GM12878 (cell line): ENCODE measurements around the gene MOGAT2. TPM values are rescaled to one million over a fixed set of nuclear protein-coding genes. Genes with fewer than 3 reads are reported as not detected.

Experiments
- ATAC-seq: fragments of 200-7000 bp; cut with Tn5 transposase; 3 replicates; pipeline ENCODE4 v1.9.1; 2020; ENCODE audit warnings: mild to moderate bottlenecking, moderate library complexity
- BruUV-seq: library from RNA; stranded (reverse); fragments of 400-500 nt; replicated peaks from 2 replicates; lab custom pipeline; 2021; lab: Mats Ljungman, UMichigan
- CTCF ChIA-PET: fragments of 300-600 bp; sonication (Branson Sonifier 250); formaldehyde crosslinking; extraction: SDS; loops from one replicate; lab custom pipeline; 2021; ENCODE audit warnings: inconsistent platforms; lab: Yijun Ruan, JAX
- POLR2A ChIA-PET: fragments of 350-600 bp; formaldehyde crosslinking; extraction: SDS; loops from one replicate; lab custom pipeline; 2021; ENCODE audit warnings: inconsistent platforms; lab: Charles Lee
- RAD21 ChIA-PET: fragments of 300-600 bp; sonication (Branson Sonifier 250); formaldehyde crosslinking; loops from one replicate; lab custom pipeline; 2023; ENCODE audit warnings: antibody characterized with exemption; ENCODE audit not compliant: unreplicated experiment; lab: Charles Lee
- SMC1A ChIA-PET: fragments of 300-600 bp; sonication (Branson Sonifier 250); formaldehyde crosslinking; loops from one replicate; lab custom pipeline; 2023; ENCODE audit not compliant: unreplicated experiment, uncharacterized antibody; lab: Charles Lee
- DNase-seq: peaks from one replicate; pipeline ENCODE4 v3.0.0-alpha.2; 2011; ENCODE audit warnings: low read depth, low spot score
- FAIRE-seq: peaks from 3 replicates; lab custom pipeline; 2011; peaks lifted over from hg19 to GRCh38; lab: Jason Lieb, UNC
- H2AFZ ChIP-seq: 2 replicates; pipeline ENCODE4 v1.6.0; 2011; ENCODE audit warnings: low read depth, low read length, control low read depth; ENCODE audit not compliant: control insufficient read depth
- H3K27ac ChIP-seq: 2 replicates; pipeline ENCODE4 v1.5.1; 2011; ENCODE audit warnings: control low read depth; ENCODE audit not compliant: control insufficient read depth, insufficient read depth
- H3K27me3 ChIP-seq, 2 experiments: replicated peaks in 1 of 2; 2 replicates each; pipeline versions ENCODE4 v1.6.0 to v1.6.1; 2011; ENCODE audit warnings: low read length in 1 of 2; ENCODE audit not compliant: control insufficient read depth in 2 of 2, insufficient read depth in 2 of 2
- H3K36me3 ChIP-seq, 2 experiments: 2 replicates each; pipeline ENCODE4 v1.5.1; 2011; ENCODE audit warnings: low read length in 1 of 2; ENCODE audit not compliant: control insufficient read depth in 2 of 2, insufficient read depth in 2 of 2
- H3K4me1 ChIP-seq: 2 replicates; pipeline ENCODE4 v1.6.1; 2011; ENCODE audit warnings: mild to moderate bottlenecking, low read length, moderate library complexity, mixed read lengths; ENCODE audit not compliant: control insufficient read depth, insufficient read depth
- H3K4me2 ChIP-seq: 2 replicates; pipeline ENCODE4 v1.6.0; 2011; ENCODE audit warnings: control low read depth; ENCODE audit not compliant: control insufficient read depth, insufficient read depth
- H3K4me3 ChIP-seq: fragments of 200-600 bp; sonication (generic); 2 replicates; pipeline ENCODE4 v1.5.1; 2016
- H3K79me2 ChIP-seq: 2 replicates; pipeline ENCODE4 v1.6.0; 2011; ENCODE audit warnings: low read length; ENCODE audit not compliant: control insufficient read depth, insufficient read depth
- H3K9ac ChIP-seq: 2 replicates; pipeline ENCODE4 v1.8.0; 2011; ENCODE audit warnings: low read length, control low read depth, mixed read lengths; ENCODE audit not compliant: control insufficient read depth, insufficient read depth
- H3K9me3 ChIP-seq: replicated peaks from 3 replicates; pipeline ENCODE4 v1.5.1; 2011; ENCODE audit warnings: mild to moderate bottlenecking, low read length; ENCODE audit not compliant: control insufficient read depth, insufficient read depth
- H4K20me1 ChIP-seq: 2 replicates; pipeline ENCODE4 v1.6.0; 2011; ENCODE audit not compliant: control insufficient read depth, insufficient read depth
- CTCF ChIP-seq, 3 experiments: IDR thresholded peaks in 2 of 3; conservative IDR thresholded peaks in 1 of 3; 2 replicates each; pipeline ENCODE4 v1.5.1; 2011; ENCODE audit warnings: low read depth in 3 of 3, low read length in 3 of 3, mild to moderate bottlenecking in 3 of 3, control low read depth in 2 of 3, moderate library complexity in 2 of 3, inconsistent platforms in 1 of 3, mixed read lengths in 1 of 3; ENCODE audit not compliant: control insufficient read depth in 2 of 3, insufficient read depth in 1 of 3; ENCODE audit errors: extremely low read depth in 1 of 3
- FOXM1 ChIP-seq: IDR thresholded peaks from 2 replicates; pipeline ENCODE4 v1.6.1; 2012; ENCODE audit warnings: low read depth, mild to moderate bottlenecking, inconsistent platforms, low read length, moderate library complexity
- HCFC1 ChIP-seq: fragments of 150-350 bp; IDR thresholded peaks from 2 replicates; pipeline ENCODE4 v1.6.1; 2014; ENCODE audit warnings: low read length
- IKZF1 ChIP-seq: fragments of 450-650 bp; conservative IDR thresholded peaks from 2 replicates; pipeline ENCODE4 v1.6.1; 2017; ENCODE audit warnings: antibody characterized with exemption, mild to moderate bottlenecking
- KLF5 ChIP-seq: fragments of 450-650 bp; IDR thresholded peaks from 2 replicates; pipeline ENCODE4 v1.6.1; 2014; ENCODE audit warnings: mild to moderate bottlenecking; ENCODE audit not compliant: partially characterized antibody
- MYC ChIP-seq: IDR thresholded peaks from 2 replicates; pipeline ENCODE4 v1.6.1; 2011; ENCODE audit warnings: mild to moderate bottlenecking, low read length, moderate library complexity, inconsistent platforms; ENCODE audit not compliant: insufficient read depth, insufficient replicate concordance, insufficient read length, severe bottlenecking
- TARDBP ChIP-seq: IDR thresholded peaks from 2 replicates; pipeline ENCODE4 v1.6.1; 2016; ENCODE audit warnings: borderline replicate concordance
- WGBS: methylation state at CpG from one replicate; pipeline ENCODE4 v1.1.6; 2016; ENCODE audit warnings: low lambda C conversion rate; ENCODE audit not compliant: insufficient replicate concordance, insufficient coverage; ENCODE audit errors: missing lambda C conversion rate; 5-methylcytosine and 5-hydroxymethylcytosine counted together
- in situ Hi-C: fragments of 300-500 bp; cut with MboI; formaldehyde crosslinking; loops from 9 replicates; pipeline ENCODE4 v1.14.3; 2018; ENCODE audit warnings: mixed read lengths
- intact Hi-C: fragments of 100-400 bp; cut with micrococcal nuclease; formaldehyde crosslinking; loops from one replicate; pipeline ENCODE4 v1.14.2; 2022; ENCODE audit not compliant: unreplicated experiment
- polyA plus RNA-seq, 11 experiments: library from polyadenylated mRNA; depleted of rRNA in 4 of 11; unstranded in 6 of 11; stranded (reverse) in 5 of 11; fragments of >200 nt; fragmentation: Nextera tagmentation in 4 of 11; fragmentation: Illumina TruSeq in 1 of 11; extraction: Ambion mirVana in 4 of 11; extraction: Trizol in 1 of 11; gene quantifications; 1 replicate in 1 of 11; 2 replicates in 10 of 11; pipeline versions ENCODE4 v1.2.1 to v1.2.3, GENCODE V29; 2011 to 2016; ENCODE audit warnings: inconsistent platforms in 2 of 11, missing spikeins in 2 of 11, low read depth in 1 of 11
- total RNA-seq, 4 experiments: library from RNA; depleted of rRNA in 3 of 4; stranded (reverse); fragments of >200 nt in 3 of 4; fragmentation: Illumina TruSeq in 1 of 4; extraction: Trizol in 1 of 4; gene quantifications; 2 replicates each; pipeline versions ENCODE4 v1.2.1 to v1.2.3, GENCODE V29; 2013 to 2021

MOGAT2 gene
- total and polyA plus RNA-seq, 10 of the 15 experiments (the other 5 are each of a cell fraction or from before 2014, with no cell fraction given) = 0.15 to 0.45 (median 0.22) TPM; not detected in 1

- no peak for TF ChIP-seq IKZF1
- TF ChIP-seq FOXM1 = no peak
- TF ChIP-seq MYC = no peak
- TF ChIP-seq KLF5 = no peak
- TF ChIP-seq CTCF (IDR thresholded peaks at IDR 0.05 in 2 of 3, conservative IDR thresholded peaks at IDR 0.05 in 1 of 3; ENCODE audit: control insufficient read depth in 2 of 3, extremely low read depth in 1 of 3, insufficient read depth in 1 of 3, low read depth in 3 of 3, low read length in 3 of 3) = no peak
Measured at GRCh38 chr11:75677909-75678308, 39.7 kb upstream of the MOGAT2 start (continued).

GRCh38 chr11:75678620-75679259, 38.9 kb upstream of the MOGAT2 start:
- no peak for DNase-seq
- no peaks in the 10 kb centered on the region for H3K79me2 ChIP-seq
- BruUV-seq = no TSS peak
- ChIA-PET CTCF (interaction anchor here (1.4 to 2.2 kb wide), 2 partner anchors 27 to 81 kb away, joined by 3 to 7 read pairs; no protein-coding TSS in a partner anchor), POLR2A (no interaction called here), RAD21 (no interaction called here), SMC1A (interaction anchor here (0.8 to 1.5 kb wide), 4 partner anchors 8 to 35 kb away, joined by 3 read pairs; no protein-coding TSS in a partner anchor)
- H3K9me3 ChIP-seq = no peaks in the 10 kb centered on the region; the same call in 2 of the 3 replicates
- no peaks in the 10 kb centered on the region for H3K36me3 ChIP-seq
- no peak overlapping the region for H3K4me2 ChIP-seq
- TF ChIP-seq TARDBP = no peak
- no peak for TF ChIP-seq HCFC1
- peaks cover 8% of the 10 kb centered on the region for H3K4me1 ChIP-seq
- no peak overlapping the region for H3K9ac ChIP-seq
- no peak for FAIRE-seq
- no peaks in the 10 kb centered on the region for H3K27me3 ChIP-seq
- intact Hi-C loops = no loop called here
- no peak overlapping the region for H3K4me3 ChIP-seq
- in situ Hi-C loops = loop anchor here (5.0 kb wide), 1 partner anchor 49 kb away; no protein-coding TSS in a partner anchor
- no peaks in the 10 kb centered on the region for H4K20me1 ChIP-seq
- no peak for ATAC-seq
- H3K27ac ChIP-seq = no peak overlapping the region
- H2AFZ ChIP-seq = no peak overlapping the region
- 58% methylated on average over 17 of the region's 17 CpGs for WGBS
